LNCAP (cell line): Measurements from ENCODE around the gene NLRP4.

ENCODE experiments used
- TF ChIP-seq, protein P1 (sequence below): fragments of 450-650 bp; IDR thresholded peaks from 2 replicates; pipeline ENCODE4 v1.5.1; 2017; ENCODE audit warnings: mild to moderate bottlenecking

Gene NLRP4

DNA sequence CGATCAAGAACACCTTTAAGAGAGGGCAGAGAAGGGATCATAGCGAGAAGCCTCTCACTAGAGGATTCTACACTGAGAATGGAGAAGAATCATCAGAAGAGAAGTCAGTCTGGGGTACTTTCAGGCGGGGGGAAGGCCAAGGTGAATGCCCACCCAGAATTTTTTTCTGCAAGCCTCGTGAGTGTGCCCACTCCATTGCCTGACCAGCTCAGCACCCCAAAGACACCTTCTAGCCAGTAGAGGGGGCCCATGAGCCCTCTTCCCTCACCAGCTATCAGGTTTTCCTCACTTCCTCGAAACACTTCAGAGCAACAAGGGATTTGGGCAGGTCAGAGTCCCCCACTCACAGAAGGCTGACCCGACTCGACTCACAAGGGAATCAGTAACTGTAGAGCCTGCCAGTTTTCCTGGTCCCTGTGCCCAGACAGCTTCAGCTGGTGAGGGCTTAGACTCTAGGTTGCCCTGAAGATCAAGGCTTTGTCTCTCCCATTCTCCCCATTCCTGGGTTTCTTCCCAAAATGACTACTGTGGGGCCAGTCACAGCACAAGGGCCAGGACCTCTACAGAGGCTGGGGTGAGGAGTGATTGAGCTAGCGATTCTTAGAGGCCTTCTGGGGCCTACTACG lies 77.4 kb downstream of the NLRP4 start:
- TF ChIP-seq, protein P1, sequence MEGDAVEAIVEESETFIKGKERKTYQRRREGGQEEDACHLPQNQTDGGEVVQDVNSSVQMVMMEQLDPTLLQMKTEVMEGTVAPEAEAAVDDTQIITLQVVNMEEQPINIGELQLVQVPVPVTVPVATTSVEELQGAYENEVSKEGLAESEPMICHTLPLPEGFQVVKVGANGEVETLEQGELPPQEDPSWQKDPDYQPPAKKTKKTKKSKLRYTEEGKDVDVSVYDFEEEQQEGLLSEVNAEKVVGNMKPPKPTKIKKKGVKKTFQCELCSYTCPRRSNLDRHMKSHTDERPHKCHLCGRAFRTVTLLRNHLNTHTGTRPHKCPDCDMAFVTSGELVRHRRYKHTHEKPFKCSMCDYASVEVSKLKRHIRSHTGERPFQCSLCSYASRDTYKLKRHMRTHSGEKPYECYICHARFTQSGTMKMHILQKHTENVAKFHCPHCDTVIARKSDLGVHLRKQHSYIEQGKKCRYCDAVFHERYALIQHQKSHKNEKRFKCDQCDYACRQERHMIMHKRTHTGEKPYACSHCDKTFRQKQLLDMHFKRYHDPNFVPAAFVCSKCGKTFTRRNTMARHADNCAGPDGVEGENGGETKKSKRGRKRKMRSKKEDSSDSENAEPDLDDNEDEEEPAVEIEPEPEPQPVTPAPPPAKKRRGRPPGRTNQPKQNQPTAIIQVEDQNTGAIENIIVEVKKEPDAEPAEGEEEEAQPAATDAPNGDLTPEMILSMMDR: peak; percentile 52

DNA sequence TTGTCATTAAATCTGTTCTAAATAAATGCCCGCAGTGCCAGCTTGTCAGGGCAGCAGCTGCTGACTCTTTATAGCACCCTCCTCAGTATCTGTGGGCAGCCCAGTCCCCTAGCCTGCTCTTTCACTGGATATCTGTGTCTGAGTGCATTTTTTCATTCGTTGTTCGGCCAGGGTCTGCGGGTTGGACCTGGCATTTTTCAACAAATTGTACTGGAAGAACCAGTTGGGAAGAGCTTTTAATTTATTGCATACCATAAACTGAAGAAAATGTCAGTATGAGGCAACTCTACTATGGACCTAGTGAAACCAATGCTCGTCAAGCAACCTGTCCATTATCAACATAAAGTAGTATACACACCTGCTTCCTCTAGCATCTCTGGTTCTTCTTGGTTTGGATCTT lies 87.2 kb downstream of the NLRP4 start:
- TF ChIP-seq, protein P1: no peak

- TF ChIP-seq, protein P1: no peak
Measured at GRCh38 chr19:55927991-55928390, 91.7 kb downstream of the NLRP4 start.

GRCh38 chr19:55930996-55931515 lies 94.7 kb downstream of the NLRP4 start:
- TF ChIP-seq, protein P1: no peak
